Measurements from ENCODE around the gene TBX18. TPM values are rescaled to one million over a fixed set of nuclear protein-coding genes. Genes with fewer than 3 reads are reported as not detected.
A peak's percentile ranks its signal among the peaks of the same experiment; 100 is the strongest.

TBX18 gene
- polyA plus RNA-seq, 1 experiment = 34.5 TPM

GRCh38 chr6:84771756-84772356 is 7.5 kb upstream of the TBX18 start:
- ChIA-PET POLR2A (no interaction called here), CTCF (interaction anchor here (0.6 to 1.2 kb wide), 2 partner anchors 18 to 543 kb away, joined by 3 read pairs; no protein-coding TSS in a partner anchor)
- TF ChIP-seq CTCF (IDR thresholded peaks at IDR 0.05; ENCODE audit: insufficient read depth, low read depth, low read length) = no peak
- Histone ChIP-seq H3K27me3 (ENCODE audit: control insufficient read depth, insufficient read depth, low read length) (peaks cover 4% of the 10 kb centered on the region; the same call in 1 of the 2 replicates), H3K4me3 (ENCODE audit: low read depth, low read length) (no peak overlapping the region), H3K36me3 (ENCODE audit: control insufficient read depth, insufficient read depth, low read length) (no peaks in the 10 kb centered on the region)
- no peak for DNase-seq (ENCODE audit: low read depth)

- H3K27me3 ChIP-seq (ENCODE audit: control insufficient read depth, insufficient read depth, low read length) = peaks cover 4% of the 10 kb centered on the region; the same call in 1 of the 2 replicates
- ChIA-PET CTCF (interaction anchor here (0.6 kb wide), 1 partner anchor 542 kb away, joined by 3 read pairs; no protein-coding TSS in a partner anchor), POLR2A (no interaction called here)
- H3K36me3 ChIP-seq (ENCODE audit: control insufficient read depth, insufficient read depth, low read length) = no peaks in the 10 kb centered on the region
- TF ChIP-seq CTCF (IDR thresholded peaks at IDR 0.05; ENCODE audit: insufficient read depth, low read depth, low read length) = no peak
- H3K4me3 ChIP-seq (ENCODE audit: low read depth, low read length) = no peak overlapping the region
- DNase-seq (ENCODE audit: low read depth) = no peak
Observed at GRCh38 chr6:84771125-84771755, 6.8 kb upstream of the TBX18 start.

GRCh38 chr6:84770521-84770920 is 6.1 kb upstream of the TBX18 start:
- H3K4me3 ChIP-seq (ENCODE audit: low read depth, low read length) = no peak overlapping the region
- peaks cover 4% of the 10 kb centered on the region; the same call in 1 of the 2 replicates for H3K27me3 ChIP-seq (ENCODE audit: control insufficient read depth, insufficient read depth, low read length)
- POLR2A ChIA-PET = no interaction called here
- TF ChIP-seq CTCF (IDR thresholded peaks at IDR 0.05; ENCODE audit: insufficient read depth, low read depth, low read length) = no peak
- H3K36me3 ChIP-seq (ENCODE audit: control insufficient read depth, insufficient read depth, low read length) = no peaks in the 10 kb centered on the region
- CTCF ChIA-PET = no interaction called here
- DNase-seq (ENCODE audit: low read depth) = no peak

- no peak for DNase-seq (ENCODE audit: low read depth)
- H3K36me3 ChIP-seq (ENCODE audit: control insufficient read depth, insufficient read depth, low read length) = no peaks in the 10 kb centered on the region
- H3K27me3 ChIP-seq (ENCODE audit: control insufficient read depth, insufficient read depth, low read length) = peaks cover 4% of the 10 kb centered on the region; the same call in 1 of the 2 replicates
- no peak for TF ChIP-seq CTCF (IDR thresholded peaks at IDR 0.05; ENCODE audit: insufficient read depth, low read depth, low read length)
- ChIA-PET CTCF (interaction anchor here (0.6 kb wide), 1 partner anchor 1178 kb away, joined by 3 read pairs; no protein-coding TSS in a partner anchor), POLR2A (no interaction called here)
- H3K4me3 ChIP-seq (ENCODE audit: low read depth, low read length) = no peak overlapping the region
Observed at GRCh38 chr6:84769306-84769705, 4.9 kb upstream of the TBX18 start.

GRCh38 chr6:84768442-84769174 is 4.2 kb upstream of the TBX18 start:
- Histone ChIP-seq H3K27me3 (ENCODE audit: control insufficient read depth, insufficient read depth, low read length) (peaks cover 4% of the 10 kb centered on the region; the same call in 1 of the 2 replicates), H3K36me3 (ENCODE audit: control insufficient read depth, insufficient read depth, low read length) (no peaks in the 10 kb centered on the region), H3K4me3 (ENCODE audit: low read depth, low read length) (peak overlapping the region; percentile 26)
- POLR2A ChIA-PET = no interaction called here
- no peak for TF ChIP-seq CTCF (IDR thresholded peaks at IDR 0.05; ENCODE audit: insufficient read depth, low read depth, low read length)
- no peak for DNase-seq (ENCODE audit: low read depth)
- CTCF ChIA-PET = no interaction called here

Data from BJ (cell line).